ENCODE results near the gene KRTAP22-1. TPM values are rescaled to one million over a fixed set of nuclear protein-coding genes. Genes with fewer than 3 reads are reported as not detected.

KRTAP22-1 gene
- total and polyA plus RNA-seq, 4 experiments from 2014 or later = not detected

DNA sequence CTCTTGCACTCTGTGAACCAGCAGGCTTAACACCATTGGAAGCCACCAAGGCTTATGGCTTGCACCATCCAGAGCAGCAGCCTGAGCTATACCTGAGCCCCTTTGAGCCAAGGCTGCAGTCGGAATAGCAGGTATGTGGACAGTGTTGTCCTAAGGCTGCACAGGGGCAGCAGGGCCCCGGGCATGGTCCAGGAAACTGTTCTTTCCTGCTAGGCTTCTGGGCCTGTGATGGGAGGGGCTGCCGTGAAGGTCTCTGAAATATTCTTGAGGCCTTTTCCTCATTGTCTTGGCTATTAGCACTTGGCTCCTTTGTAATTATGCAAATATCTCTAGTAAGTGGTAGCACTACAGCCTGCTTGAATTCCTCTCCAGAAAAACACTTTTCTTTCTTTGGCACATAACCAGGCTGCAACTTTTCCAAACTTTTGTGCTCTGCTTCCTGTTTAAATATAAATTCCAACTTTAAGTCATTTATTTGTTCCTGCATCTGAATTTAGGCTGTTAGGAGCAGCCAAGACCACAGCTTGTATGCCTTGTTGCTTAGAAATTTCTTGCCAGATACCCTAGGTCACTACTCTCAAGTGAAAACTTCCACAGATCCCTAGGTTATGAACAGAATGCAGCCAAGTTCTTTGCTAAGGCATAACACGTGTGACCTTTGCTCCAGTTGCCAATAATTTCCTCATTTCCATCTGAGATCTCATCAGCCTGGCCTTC, 24.7 kb downstream of the KRTAP22-1 start:
- no peak overlapping the region for H3K4me3 Mint-ChIP-seq
- no peaks in the 10 kb centered on the region for H3K4me1 ChIP-seq (ENCODE audit: insufficient read depth, low read length)
- no peak overlapping the region for H3K4me3 ChIP-seq (ENCODE audit: low read length in 2 of 2)
- POLR2A ChIA-PET (ENCODE audit: partially characterized antibody) = no interaction called here
- H3K27ac ChIP-seq (ENCODE audit: low read depth, low read length) = no peak overlapping the region
- no peaks in the 10 kb centered on the region for H3K27me3 ChIP-seq (ENCODE audit: insufficient read depth, low read length)
- no peaks in the 10 kb centered on the region for H3K27me3 Mint-ChIP-seq
- intact Hi-C loops (cut with micrococcal nuclease) = no loop called here
- CTCF ChIA-PET (ENCODE audit: partially characterized antibody) = no interaction called here
- H3K36me3 ChIP-seq (ENCODE audit: insufficient read depth, low read length) = no peaks in the 10 kb centered on the region
- no peak overlapping the region for H3K27ac Mint-ChIP-seq
- peaks cover 0 to 6% (median 0%) of the 10 kb centered on the region in 8 donors for H3K9me3 Mint-ChIP-seq
- H3K36me3 Mint-ChIP-seq = no peaks in the 10 kb centered on the region
- H3K4me1 Mint-ChIP-seq = no peaks in the 10 kb centered on the region
- peak in 1 of 5 donors; percentile 29 for DNase-seq
- no peaks in the 10 kb centered on the region for H3K9me3 ChIP-seq (ENCODE audit: control insufficient read depth in 1 of 2, low read length in 2 of 2)

GRCh38 chr21:30628109-30628508, 27.2 kb downstream of the KRTAP22-1 start:
- Histone ChIP-seq H3K4me3 (ENCODE audit: low read length in 2 of 2) (no peak overlapping the region), H3K9me3 (ENCODE audit: control insufficient read depth in 1 of 2, low read length in 2 of 2) (no peaks in the 10 kb centered on the region), H3K27me3 (ENCODE audit: insufficient read depth, low read length) (no peaks in the 10 kb centered on the region), H3K27ac (ENCODE audit: low read depth, low read length) (no peak overlapping the region), H3K36me3 (ENCODE audit: insufficient read depth, low read length) (no peaks in the 10 kb centered on the region), H3K4me1 (ENCODE audit: insufficient read depth, low read length) (no peaks in the 10 kb centered on the region)
- POLR2A ChIA-PET (ENCODE audit: partially characterized antibody) = no interaction called here
- H3K36me3 Mint-ChIP-seq = no peaks in the 10 kb centered on the region
- no peaks in the 10 kb centered on the region for H3K4me1 Mint-ChIP-seq
- intact Hi-C loops (cut with micrococcal nuclease) = no loop called here
- DNase-seq = no peak
- no peak overlapping the region for H3K4me3 Mint-ChIP-seq
- CTCF ChIA-PET (ENCODE audit: partially characterized antibody) = no interaction called here
- H3K27me3 Mint-ChIP-seq = no peaks in the 10 kb centered on the region
- H3K9me3 Mint-ChIP-seq = peaks cover 0 to 6% (median 0%) of the 10 kb centered on the region in 8 donors
- H3K27ac Mint-ChIP-seq = no peak overlapping the region

DNA sequence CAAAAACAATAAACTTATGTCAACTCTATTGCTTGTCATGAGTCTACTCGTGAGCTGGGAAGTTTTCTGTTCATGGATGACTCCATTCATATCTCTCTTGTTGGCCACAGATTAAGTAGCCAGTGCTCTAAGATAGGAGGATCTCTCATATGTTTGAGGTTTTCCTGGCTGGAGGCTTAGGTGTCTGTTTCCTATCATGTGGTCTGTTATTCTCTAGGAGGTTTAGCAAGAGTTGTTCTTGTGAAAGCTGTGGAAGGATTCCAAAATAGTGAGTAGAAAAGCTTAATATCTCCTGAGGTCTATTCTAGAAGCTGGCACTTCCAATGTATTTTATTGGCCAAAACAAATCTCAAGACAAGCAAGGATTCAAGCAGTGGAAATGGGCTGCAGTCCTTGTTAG, 28.3 kb downstream of the KRTAP22-1 start:
- Histone ChIP-seq H3K4me3 (ENCODE audit: low read length in 2 of 2) (no peak overlapping the region), H3K36me3 (ENCODE audit: insufficient read depth, low read length) (no peaks in the 10 kb centered on the region), H3K4me1 (ENCODE audit: insufficient read depth, low read length) (no peaks in the 10 kb centered on the region), H3K27ac (ENCODE audit: low read depth, low read length) (no peak overlapping the region), H3K9me3 (ENCODE audit: control insufficient read depth in 1 of 2, low read length in 2 of 2) (no peaks in the 10 kb centered on the region), H3K27me3 (ENCODE audit: insufficient read depth, low read length) (no peaks in the 10 kb centered on the region)
- no peak overlapping the region for H3K4me3 Mint-ChIP-seq
- ChIA-PET POLR2A (ENCODE audit: partially characterized antibody) (no interaction called here), CTCF (ENCODE audit: partially characterized antibody) (no interaction called here)
- peaks cover 0 to 3% (median 0%) of the 10 kb centered on the region in 8 donors for H3K9me3 Mint-ChIP-seq
- no peaks in the 10 kb centered on the region for H3K4me1 Mint-ChIP-seq
- H3K27me3 Mint-ChIP-seq = no peaks in the 10 kb centered on the region
- DNase-seq = no peak
- intact Hi-C loops (cut with micrococcal nuclease) = no loop called here
- no peaks in the 10 kb centered on the region for H3K36me3 Mint-ChIP-seq
- H3K27ac Mint-ChIP-seq = no peak overlapping the region

DNA sequence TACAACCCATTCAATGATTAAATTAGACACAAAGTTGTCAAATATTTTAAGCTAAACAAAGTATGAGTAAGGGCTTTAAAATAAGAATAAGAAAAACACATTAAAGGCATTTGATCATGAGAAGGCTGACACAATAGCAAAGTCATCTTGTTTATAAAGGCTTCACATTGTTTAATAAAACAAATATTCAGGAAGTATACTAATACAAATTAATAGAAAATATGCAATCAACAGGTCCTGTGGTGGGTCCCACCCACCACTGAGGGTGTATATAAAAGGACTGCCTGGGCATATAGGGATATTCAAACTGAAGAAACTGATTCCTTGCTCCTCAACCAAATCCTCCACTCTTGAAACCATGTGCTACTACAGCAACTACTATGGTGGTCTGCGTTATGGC, 34.0 kb downstream of the KRTAP22-1 start, which contains the start of gene KRTAP20-2:
Gene KRTAP20-2, plus strand, starts transcription at position 301 of the 400 bp plus-strand sequence. Its CDS starts 58 bp downstream, at position 359.
- Mint-ChIP-seq H3K27ac (no peak within 1 kb of the TSS), H3K27me3 (no peaks in the 10 kb centered on the region), H3K4me1 (no peaks in the 10 kb centered on the region), H3K9me3 (peaks cover 0 to 3% (median 0%) of the 10 kb centered on the region in 8 donors), H3K4me3 (no peak within 1 kb of the TSS), H3K36me3 (no peaks in the 10 kb centered on the region)
- no peak within 1 kb of the TSS for H3K27ac ChIP-seq (ENCODE audit: low read depth, low read length)
- H3K4me1 ChIP-seq (ENCODE audit: insufficient read depth, low read length) = no peaks in the 10 kb centered on the region
- no peaks in the 10 kb centered on the region for H3K9me3 ChIP-seq (ENCODE audit: control insufficient read depth in 1 of 2, low read length in 2 of 2)
- no peak within 1 kb of the TSS for H3K4me3 ChIP-seq (ENCODE audit: low read length in 2 of 2)
- intact Hi-C loops (cut with micrococcal nuclease) = no loop called here
- no peaks in the 10 kb centered on the region for H3K36me3 ChIP-seq (ENCODE audit: insufficient read depth, low read length)
- no peaks in the 10 kb centered on the region for H3K27me3 ChIP-seq (ENCODE audit: insufficient read depth, low read length)
- no peak for DNase-seq
- ChIA-PET CTCF (ENCODE audit: partially characterized antibody) (no interaction called here), POLR2A (ENCODE audit: partially characterized antibody) (no interaction called here)

GRCh38 chr21:30638686-30639085, 37.8 kb downstream of the KRTAP22-1 start:
- Mint-ChIP-seq H3K36me3 (no peaks in the 10 kb centered on the region), H3K4me3 (no peak overlapping the region), H3K27me3 (no peaks in the 10 kb centered on the region), H3K9me3 (peaks cover 0 to 9% (median 2%) of the 10 kb centered on the region in 8 donors), H3K27ac (no peak overlapping the region), H3K4me1 (no peaks in the 10 kb centered on the region)
- POLR2A ChIA-PET (ENCODE audit: partially characterized antibody) = no interaction called here
- Histone ChIP-seq H3K4me3 (ENCODE audit: low read length in 2 of 2) (no peak overlapping the region), H3K27me3 (ENCODE audit: insufficient read depth, low read length) (no peaks in the 10 kb centered on the region), H3K9me3 (ENCODE audit: control insufficient read depth in 1 of 2, low read length in 2 of 2) (no peaks in the 10 kb centered on the region), H3K4me1 (ENCODE audit: insufficient read depth, low read length) (no peaks in the 10 kb centered on the region), H3K27ac (ENCODE audit: low read depth, low read length) (no peak overlapping the region), H3K36me3 (ENCODE audit: insufficient read depth, low read length) (no peaks in the 10 kb centered on the region)
- CTCF ChIA-PET (ENCODE audit: partially characterized antibody) = no interaction called here
- intact Hi-C loops (cut with micrococcal nuclease) = no loop called here
- no peak for DNase-seq

DNA sequence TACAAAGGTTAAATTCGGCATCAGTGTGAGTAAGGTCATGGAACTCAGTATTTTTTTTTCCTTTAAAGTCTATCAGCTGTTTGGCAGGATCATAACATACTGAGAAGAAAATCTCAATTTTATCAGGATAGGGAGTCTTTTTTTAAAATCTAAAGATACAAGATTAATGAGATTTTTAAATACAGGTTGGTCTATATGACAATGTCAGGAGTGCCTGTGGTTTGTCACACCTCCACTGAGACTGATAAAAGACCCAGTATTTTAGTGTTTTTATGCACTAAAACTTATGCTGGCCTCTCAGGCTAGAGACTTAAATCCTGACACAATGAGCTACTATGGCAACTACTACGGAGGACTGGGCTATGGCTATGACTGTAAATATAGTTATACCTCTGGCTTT, 41.7 kb downstream of the KRTAP22-1 start, which contains the start of gene KRTAP20-3:
Gene KRTAP20-3, plus strand, starts transcription at position 301 of the 400 bp plus-strand sequence.
- Histone ChIP-seq H3K4me3 (ENCODE audit: low read length in 2 of 2) (no peak within 1 kb of the TSS), H3K4me1 (ENCODE audit: insufficient read depth, low read length) (no peaks in the 10 kb centered on the region), H3K27me3 (ENCODE audit: insufficient read depth, low read length) (no peaks in the 10 kb centered on the region), H3K27ac (ENCODE audit: low read depth, low read length) (no peak within 1 kb of the TSS), H3K36me3 (ENCODE audit: insufficient read depth, low read length) (no peaks in the 10 kb centered on the region), H3K9me3 (ENCODE audit: control insufficient read depth in 1 of 2, low read length in 2 of 2) (no peaks in the 10 kb centered on the region)
- DNase-seq = no peak
- CTCF ChIA-PET (ENCODE audit: partially characterized antibody) = no interaction called here
- H3K27ac Mint-ChIP-seq = no peak within 1 kb of the TSS
- H3K4me3 Mint-ChIP-seq = no peak within 1 kb of the TSS
- H3K9me3 Mint-ChIP-seq = peaks cover 0 to 12% (median 2%) of the 10 kb centered on the region in 8 donors
- POLR2A ChIA-PET (ENCODE audit: partially characterized antibody) = no interaction called here
- intact Hi-C loops (cut with micrococcal nuclease) = no loop called here
- H3K4me1 Mint-ChIP-seq = no peaks in the 10 kb centered on the region
- no peaks in the 10 kb centered on the region for H3K36me3 Mint-ChIP-seq
- H3K27me3 Mint-ChIP-seq = no peaks in the 10 kb centered on the region

DNA sequence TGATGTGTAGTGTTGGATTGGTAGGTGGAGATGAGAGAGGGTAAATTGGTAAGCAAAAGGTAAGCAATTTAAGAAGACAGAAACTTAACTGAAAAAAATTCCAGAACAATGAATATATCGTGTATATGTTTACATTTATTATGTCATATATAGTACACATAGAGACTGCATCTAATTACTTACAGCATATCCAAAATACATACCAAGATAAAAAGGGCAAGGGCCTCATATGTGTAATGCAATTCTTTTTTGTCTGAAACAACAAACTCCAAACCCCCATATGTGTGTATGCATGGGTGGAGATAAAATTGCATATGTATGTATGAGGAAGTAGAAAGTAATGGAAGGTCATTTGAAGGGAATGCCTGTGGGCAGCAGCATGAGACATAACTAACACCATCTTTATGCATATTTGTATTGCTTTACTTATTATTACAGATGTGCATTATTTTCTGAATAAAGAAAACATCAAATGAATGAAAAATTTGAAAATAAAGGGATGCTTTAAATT, 46.1 kb downstream of the KRTAP22-1 start:
- Mint-ChIP-seq H3K27ac (no peak overlapping the region), H3K9me3 (peaks cover 0 to 5% (median 3%) of the 10 kb centered on the region in 8 donors), H3K36me3 (no peaks in the 10 kb centered on the region), H3K4me1 (no peaks in the 10 kb centered on the region), H3K27me3 (peaks cover 0 to 3% of the 10 kb centered on the region in 2 donors), H3K4me3 (no peak overlapping the region)
- H3K36me3 ChIP-seq (ENCODE audit: insufficient read depth, low read length) = no peaks in the 10 kb centered on the region
- no peak for DNase-seq
- no peaks in the 10 kb centered on the region for H3K27me3 ChIP-seq (ENCODE audit: insufficient read depth, low read length)
- no peak overlapping the region for H3K4me3 ChIP-seq (ENCODE audit: low read length in 2 of 2)
- no peaks in the 10 kb centered on the region for H3K4me1 ChIP-seq (ENCODE audit: insufficient read depth, low read length)
- ChIA-PET CTCF (ENCODE audit: partially characterized antibody) (no interaction called here), POLR2A (ENCODE audit: partially characterized antibody) (no interaction called here)
- H3K27ac ChIP-seq (ENCODE audit: low read depth, low read length) = no peak overlapping the region
- intact Hi-C loops (cut with micrococcal nuclease) = no loop called here
- H3K9me3 ChIP-seq (ENCODE audit: control insufficient read depth in 1 of 2, low read length in 2 of 2) = no peaks in the 10 kb centered on the region

Data from CD4-positive, alpha-beta memory T cell (primary cell).